UCSD-AML1 (cell line): ENCODE results near the gene SLC9A5.

Experiments
- DNase-seq: peaks from one replicate; lab custom pipeline; 2025; ENCODE audit not compliant: unreplicated experiment; lab: John Stamatoyannopoulos, UW

SLC9A5 gene

GRCh38 chr16:67248401-67249177 lies at the start of gene SLC9A5:
TSS of gene SLC9A5 (plus strand) at chr16:67248979. CDS start at chr16:67249015, 36 bp downstream.
- no peak for DNase-seq

GRCh38 chr16:67199011-67199807 lies 49.6 kb upstream of the SLC9A5 start, which contains the start of gene ELMO3:
TSS of gene ELMO3 (plus strand) at chr16:67199131. CDS start at chr16:67199327, 196 bp downstream.
- no peak for DNase-seq

- DNase-seq: no peak
Observed at GRCh38 chr16:67199808-67200198, 49.0 kb upstream of the SLC9A5 start.

- no peak for DNase-seq
Observed at GRCh38 chr16:67200491-67200890, 48.3 kb upstream of the SLC9A5 start.

- no peak for DNase-seq
Observed at GRCh38 chr16:67201411-67202345, 47.1 kb upstream of the SLC9A5 start.

- no peak for DNase-seq
Observed at GRCh38 chr16:67202426-67202825, 46.4 kb upstream of the SLC9A5 start.

GRCh38 chr16:67202956-67203493 lies 45.8 kb upstream of the SLC9A5 start:
- DNase-seq: no peak

- no peak for DNase-seq
Observed at GRCh38 chr16:67204076-67204475, 44.7 kb upstream of the SLC9A5 start.

GRCh38 chr16:67206129-67206837 lies 42.5 kb upstream of the SLC9A5 start:
- DNase-seq: no peak

- DNase-seq: no peak
Observed at GRCh38 chr16:67206838-67207248, 41.9 kb upstream of the SLC9A5 start.

- peak; percentile 26 for DNase-seq
Observed at GRCh38 chr16:67207249-67208091, 41.3 kb upstream of the SLC9A5 start.

GRCh38 chr16:67208154-67208896 lies 40.5 kb upstream of the SLC9A5 start:
- no peak for DNase-seq

GRCh38 chr16:67209565-67209964 lies 39.2 kb upstream of the SLC9A5 start:
- DNase-seq: no peak

GRCh38 chr16:67210069-67210937 lies 38.5 kb upstream of the SLC9A5 start:
- no peak for DNase-seq

GRCh38 chr16:67211674-67212073 lies 37.1 kb upstream of the SLC9A5 start:
- no peak for DNase-seq

GRCh38 chr16:67212766-67213165 lies 36.0 kb upstream of the SLC9A5 start:
- DNase-seq: no peak

GRCh38 chr16:67213197-67214019 lies 35.4 kb upstream of the SLC9A5 start:
- DNase-seq: no peak
